ENCODE results near the gene PPP1CA.

PPP1CA gene

GRCh38 chr11:67401495-67402191 is at the start of gene PPP1CA:
TSS of gene PPP1CA (minus strand) at chr11:67401858. CDS start at chr11:67401782, 76 bp downstream.
- DNase-seq = peak; percentile 86

- DNase-seq = no peak
These were observed 49.4 kb upstream of the PPP1CA start for GRCh38 chr11:67450796-67451657.

DNA sequence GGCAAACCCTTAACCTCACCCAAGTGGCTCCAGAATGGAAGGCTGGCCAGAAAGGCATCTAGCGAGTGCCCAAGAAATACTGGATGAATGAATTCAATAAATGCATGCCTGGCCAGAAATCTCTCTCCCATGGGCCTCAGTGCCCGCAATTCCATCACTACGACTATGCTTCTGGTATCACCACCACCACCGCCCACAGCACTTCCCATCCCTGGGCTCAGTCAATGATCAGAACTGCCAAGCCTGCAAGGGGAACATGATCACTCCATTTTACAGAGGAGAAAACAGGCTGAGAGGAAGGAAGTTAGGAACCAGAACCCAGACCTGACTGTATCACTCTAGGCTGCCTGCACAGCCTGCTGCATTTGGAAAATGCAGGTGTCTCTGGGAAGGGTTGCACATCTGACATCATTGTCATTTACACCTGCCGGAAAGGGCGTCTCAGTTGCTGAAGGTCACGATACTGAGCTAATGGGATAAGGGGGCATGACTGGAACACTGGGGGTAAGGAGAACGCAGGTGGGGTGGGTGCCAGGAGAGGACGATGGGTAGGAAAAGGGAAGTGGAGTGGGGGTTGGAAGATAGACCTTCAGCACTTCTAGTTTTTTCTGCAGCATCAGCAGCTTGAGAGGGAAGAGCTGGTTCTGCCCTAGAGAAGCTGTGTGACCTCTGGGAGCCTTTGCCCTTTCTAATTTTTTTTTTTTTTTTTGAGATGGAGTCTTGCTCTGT is 47.6 kb upstream of the PPP1CA start:
- no peak for DNase-seq

DNA sequence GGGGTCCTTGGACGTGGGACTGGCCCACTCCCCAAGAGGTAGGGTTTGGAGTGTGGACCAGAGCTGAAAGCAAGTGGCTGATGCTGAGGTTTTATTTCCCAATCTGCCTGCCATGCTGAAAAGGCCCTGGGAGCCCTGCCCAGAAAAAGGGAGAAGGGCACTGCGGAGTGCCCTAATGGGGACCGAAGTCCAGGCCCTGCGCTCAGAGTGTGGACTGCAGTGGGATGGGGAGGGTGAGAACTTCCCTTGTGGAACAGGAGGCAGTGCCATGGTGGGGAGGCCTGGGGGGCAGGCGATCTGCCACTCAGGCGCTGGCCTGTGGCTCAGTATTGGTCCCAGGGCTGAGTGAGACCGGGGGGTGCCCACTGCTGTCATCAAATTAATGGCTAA is 46.6 kb upstream of the PPP1CA start:
- DNase-seq = no peak

DNA sequence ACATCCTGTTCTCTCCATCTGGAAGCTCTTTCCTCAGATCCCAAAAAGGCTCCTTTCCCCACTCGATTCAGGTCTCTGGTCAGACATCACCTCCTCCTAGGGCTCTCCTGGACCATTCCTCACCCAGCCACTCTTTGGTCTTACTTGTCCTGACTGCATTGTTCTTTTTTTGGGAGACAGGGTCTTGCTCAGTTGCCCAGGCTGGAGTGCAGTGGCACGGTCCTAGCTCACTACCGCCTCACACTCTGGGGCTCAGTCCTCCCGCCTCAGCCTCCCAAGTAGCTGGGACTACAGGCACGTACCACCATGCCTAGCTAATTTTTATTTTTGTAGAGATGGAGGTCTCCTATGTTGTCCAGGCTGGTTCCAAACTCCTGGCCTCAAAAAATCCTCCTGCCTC is 43.9 kb upstream of the PPP1CA start:
- DNase-seq = no peak

- DNase-seq = no peak
These were observed 41.1 kb upstream of the PPP1CA start for GRCh38 chr11:67442504-67443404.

DNA sequence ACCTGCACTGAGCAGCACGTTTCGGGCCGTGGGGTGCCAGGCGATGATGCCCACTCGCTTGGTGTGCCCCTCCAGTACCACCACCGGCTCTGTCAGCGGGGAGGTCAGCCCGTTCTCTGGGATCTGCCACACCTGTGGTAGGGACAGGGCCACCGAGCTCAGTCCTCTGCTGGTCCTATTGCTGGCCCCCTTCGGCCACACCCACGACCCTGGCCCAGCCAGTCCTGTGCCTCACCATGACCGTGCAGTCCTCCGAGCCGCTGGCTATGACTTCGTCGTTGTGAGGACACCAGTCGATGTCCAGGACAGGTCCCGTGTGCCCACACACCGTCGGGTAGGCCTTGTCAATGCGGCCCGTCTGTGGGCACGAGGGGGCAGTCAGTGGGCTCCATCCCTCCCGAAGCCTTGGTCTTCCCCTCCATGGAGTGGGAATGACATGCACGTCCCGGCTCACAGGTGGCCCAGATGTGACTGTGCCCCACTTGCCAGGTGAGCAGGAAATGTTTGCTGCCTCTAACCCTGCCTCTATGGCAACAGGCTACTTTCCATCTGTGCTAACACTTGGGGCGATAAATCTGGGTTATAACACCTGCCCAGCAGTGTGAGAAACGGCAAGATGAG is 40.2 kb upstream of the PPP1CA start:
- DNase-seq = no peak

DNA sequence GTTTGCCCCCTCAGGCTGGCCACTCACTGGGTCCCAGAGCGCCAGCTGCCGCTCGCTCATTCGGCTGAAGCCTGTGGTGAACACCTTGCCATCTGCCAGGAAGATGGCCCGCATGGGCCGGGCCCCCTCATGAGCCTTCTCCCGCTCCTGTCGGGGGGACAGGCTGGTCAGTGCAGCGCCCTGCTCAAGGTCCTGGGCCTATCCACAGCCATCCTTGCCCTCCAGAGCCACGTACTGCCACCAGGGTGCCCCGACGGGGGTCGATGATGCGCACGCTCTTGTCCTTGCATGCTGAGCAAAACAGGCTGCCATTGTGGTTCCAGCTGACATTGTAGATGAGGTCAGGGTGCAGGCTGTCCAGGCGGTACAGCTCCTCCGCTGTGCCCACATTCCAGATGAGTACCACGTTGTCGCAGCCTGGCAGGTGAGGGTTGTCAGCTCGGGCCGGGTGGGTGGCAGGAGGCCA is 39.5 kb upstream of the PPP1CA start:
- DNase-seq = no peak

DNA sequence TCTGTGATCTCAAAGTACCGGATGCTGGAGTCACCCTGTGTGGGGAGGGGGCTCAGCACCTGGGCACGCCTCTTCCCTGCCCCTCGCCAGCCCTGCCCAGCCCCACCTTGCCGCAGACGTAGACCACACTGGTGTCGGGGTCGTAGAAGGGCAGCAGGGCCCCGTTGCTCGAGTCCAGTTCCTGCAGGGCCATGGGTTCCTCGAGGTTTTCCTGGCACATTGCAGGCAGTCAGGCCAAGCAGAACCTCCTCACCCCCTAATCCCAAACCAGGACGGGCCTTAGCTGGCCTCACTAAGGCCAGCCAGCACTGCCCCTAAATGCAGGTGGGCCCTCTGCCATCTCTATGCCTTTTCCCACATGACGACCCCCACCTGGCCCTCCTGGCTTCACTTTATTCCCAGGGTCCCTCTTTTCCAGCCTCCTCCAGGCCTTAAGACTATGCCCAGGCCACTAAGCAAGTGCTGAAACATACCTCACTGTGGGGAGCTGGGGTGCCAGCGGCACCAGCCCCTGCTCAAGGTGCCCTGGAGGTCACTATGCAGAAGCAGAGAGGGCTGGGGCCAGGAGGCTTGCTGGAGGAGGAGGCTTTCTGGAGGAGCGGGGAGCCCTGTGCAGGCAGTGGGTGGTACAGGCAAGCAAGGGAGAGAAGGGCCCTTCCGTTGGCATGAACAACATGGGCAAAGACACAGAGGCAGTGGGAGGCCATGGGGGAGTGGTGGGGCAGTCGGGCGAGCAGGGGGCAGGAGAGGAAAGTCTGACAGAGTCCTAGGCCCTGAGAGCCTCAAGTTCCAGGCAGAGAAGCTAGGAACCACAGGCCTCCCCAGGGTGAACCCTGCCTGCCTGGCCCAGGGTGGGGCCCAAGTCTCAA is 38.8 kb upstream of the PPP1CA start:
- DNase-seq = no peak

DNA sequence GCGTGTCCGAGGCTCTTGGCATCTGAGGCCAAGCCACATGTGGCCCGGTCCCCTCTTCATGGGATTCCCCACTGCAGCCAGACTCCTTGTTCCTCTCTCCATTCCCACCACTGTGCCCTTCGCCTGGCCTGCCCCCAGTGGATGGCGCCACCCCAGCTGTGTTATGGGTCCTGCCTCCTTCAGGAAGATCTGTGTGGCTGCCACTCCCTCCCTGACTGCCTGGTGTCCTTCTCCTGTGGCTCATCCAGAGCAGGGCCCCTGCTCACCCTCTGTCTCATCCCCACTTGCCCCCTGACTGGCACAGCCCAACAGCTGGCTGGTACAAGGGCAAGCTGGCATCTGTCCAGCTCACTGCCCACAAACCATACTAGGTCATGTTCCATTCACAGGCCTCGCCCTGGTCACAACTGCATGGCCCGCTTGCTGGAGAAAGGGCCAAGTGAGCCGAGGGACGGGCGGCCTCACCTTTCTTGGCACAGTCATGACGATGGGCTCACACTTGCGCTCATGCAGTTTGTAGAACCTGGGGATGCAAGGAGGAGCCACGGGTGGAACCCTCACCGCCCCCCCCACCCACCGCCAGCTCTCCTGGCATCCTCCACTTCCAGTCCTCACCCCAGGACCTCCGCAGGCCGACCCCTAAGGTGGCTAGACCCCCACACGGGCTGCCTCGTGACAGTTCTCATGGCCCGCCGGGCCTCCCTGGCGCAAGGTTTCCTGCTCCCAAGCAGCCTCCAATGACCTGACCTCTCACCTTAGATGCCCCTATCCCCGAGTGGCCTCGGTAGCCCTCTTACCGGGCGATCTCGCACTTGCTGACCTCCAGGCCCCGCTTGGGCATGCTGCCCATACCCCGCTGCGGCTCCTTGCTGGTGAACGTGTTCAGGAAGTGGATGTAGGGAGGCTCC is 37.9 kb upstream of the PPP1CA start:
- DNase-seq = no peak

DNA sequence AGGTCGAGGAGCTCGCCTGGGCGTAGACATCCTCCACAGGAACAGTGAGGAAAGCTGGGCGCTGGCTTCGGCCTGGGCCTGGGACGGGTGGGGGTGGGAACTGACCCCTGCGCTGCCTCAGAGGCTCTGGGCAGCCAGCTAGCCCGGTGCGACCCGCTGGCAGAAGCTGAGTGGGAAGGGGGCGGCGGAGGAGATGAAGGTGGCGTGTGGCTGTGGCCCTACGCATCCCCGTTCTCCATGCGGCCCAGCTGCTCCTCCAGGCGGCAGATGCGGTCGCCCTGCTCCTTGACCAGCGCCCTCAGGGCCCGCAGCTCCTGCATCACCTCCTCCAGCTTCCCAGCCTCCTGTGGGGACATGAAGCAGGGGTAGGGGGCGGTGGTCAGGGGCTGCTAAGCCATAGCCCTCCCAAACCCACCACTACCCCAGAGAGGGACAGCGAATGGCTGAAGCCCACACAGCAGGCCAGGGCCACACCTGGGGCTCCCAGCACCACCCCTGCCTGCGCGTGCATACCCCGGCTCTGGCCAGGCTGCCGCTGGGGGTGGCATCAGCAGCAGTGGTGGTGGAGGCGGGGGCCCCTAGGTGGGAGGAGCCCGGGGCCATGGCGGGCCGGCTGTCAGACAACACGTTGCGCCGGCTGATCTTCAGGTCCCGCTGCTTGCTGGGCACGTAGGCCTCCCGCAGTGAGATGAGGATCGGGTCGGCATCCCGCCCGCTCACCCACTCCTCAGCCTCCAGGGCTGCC is 36.7 kb upstream of the PPP1CA start:
- DNase-seq = peak; percentile 72

GRCh38 chr11:67437809-67438157 is 36.1 kb upstream of the PPP1CA start:
- DNase-seq = no peak

GRCh38 chr11:67437082-67437808 is 35.6 kb upstream of the PPP1CA start, which contains the start of gene PTPRCAP:
TSS of gene PTPRCAP (minus strand) at chr11:67437682. CDS start at chr11:67437619, 63 bp downstream.
- peak; percentile 70 for DNase-seq

DNA sequence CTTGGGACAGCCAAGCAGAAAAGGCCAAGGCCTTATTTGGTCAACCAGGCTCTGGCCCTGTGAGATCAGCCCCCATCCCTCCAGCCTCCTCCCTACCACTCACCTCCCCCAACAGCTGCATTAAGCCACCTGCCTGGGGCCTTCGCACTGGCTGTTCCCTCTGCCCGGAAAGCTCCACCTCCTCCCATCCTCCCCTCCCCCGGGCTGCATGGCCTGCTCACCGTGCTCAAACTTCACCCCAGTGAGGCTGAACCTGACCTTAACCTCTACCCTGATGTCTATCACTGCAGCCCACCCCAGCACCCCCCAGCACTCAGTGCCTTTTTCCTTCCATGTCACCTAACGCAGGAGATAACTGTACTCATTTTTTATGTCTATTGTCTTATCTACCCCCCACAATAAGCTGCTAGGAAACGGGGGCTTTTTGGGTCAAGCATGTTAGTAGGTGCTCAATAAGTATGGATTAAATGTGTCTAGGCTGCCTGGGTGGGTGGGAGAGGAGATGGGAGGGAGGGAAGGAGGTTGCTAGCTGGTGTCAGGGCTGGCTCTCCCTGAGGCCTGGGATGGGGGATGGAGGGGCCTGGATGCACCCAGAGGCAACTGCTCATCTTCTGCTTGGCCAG is 34.9 kb upstream of the PPP1CA start:
- DNase-seq = peak; percentile 59

GRCh38 chr11:67435727-67436458 is 34.2 kb upstream of the PPP1CA start:
- DNase-seq = no peak

DNA sequence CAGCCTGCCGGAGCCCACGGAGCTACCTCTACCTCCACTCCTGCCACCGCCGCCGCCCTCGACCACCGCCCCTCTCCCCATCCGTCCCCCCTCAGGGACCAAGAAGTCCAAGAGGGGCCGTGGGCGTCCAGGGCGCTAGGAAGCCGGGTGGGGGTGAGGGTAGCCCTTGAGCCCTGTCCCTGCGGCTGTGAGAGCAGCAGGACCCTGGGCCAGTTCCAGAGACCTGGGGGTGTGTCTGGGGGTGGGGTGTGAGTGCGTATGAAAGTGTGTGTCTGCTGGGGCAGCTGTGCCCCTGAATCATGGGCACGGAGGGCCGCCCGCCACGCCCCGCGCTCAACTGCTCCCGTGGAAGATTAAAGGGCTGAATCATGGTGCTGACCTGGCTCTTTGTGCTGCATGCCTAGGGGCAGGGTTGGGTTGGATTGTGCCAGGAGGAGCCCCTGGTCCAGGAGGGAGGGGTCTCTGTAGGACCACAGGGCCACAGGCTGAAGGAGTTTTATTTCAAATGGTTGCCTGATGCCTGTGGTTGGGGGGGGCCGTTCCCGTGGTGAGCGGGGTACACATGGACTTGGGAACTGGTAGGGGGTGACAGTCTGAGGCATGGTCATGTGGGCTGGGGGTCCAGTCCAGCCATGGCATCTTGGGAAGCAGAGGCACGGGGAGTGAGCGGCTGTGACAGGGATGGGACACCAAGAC is 33.5 kb upstream of the PPP1CA start:
- DNase-seq = peak; percentile 46

Measured in CD4-positive, alpha-beta T cell treated with Interleukin-4 for 4 hours (primary cell).